Endometrium (tissue), 2 donors: ENCODE results near the gene CIPC.

Source experiments
- FAIRE-seq: peaks from 2 replicates; lab custom pipeline; 2012; peaks lifted over from hg19 to GRCh38; lab: Jason Lieb, UNC
- donor health status: control.
- donor health status: control.

The CIPC gene, protein sequence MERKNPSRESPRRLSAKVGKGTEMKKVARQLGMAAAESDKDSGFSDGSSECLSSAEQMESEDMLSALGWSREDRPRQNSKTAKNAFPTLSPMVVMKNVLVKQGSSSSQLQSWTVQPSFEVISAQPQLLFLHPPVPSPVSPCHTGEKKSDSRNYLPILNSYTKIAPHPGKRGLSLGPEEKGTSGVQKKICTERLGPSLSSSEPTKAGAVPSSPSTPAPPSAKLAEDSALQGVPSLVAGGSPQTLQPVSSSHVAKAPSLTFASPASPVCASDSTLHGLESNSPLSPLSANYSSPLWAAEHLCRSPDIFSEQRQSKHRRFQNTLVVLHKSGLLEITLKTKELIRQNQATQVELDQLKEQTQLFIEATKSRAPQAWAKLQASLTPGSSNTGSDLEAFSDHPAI

GRCh38 chr14:77097700-77098528 lies at the start of gene CIPC:
CIPC (plus strand) TSS chr14:77098258; CDS start chr14:77105709, 7,451 bp downstream.
- peak; percentile 87 for FAIRE-seq

- no peak for FAIRE-seq
These were observed 46.9 kb upstream of the CIPC start for GRCh38 chr14:77051116-77051515.

DNA sequence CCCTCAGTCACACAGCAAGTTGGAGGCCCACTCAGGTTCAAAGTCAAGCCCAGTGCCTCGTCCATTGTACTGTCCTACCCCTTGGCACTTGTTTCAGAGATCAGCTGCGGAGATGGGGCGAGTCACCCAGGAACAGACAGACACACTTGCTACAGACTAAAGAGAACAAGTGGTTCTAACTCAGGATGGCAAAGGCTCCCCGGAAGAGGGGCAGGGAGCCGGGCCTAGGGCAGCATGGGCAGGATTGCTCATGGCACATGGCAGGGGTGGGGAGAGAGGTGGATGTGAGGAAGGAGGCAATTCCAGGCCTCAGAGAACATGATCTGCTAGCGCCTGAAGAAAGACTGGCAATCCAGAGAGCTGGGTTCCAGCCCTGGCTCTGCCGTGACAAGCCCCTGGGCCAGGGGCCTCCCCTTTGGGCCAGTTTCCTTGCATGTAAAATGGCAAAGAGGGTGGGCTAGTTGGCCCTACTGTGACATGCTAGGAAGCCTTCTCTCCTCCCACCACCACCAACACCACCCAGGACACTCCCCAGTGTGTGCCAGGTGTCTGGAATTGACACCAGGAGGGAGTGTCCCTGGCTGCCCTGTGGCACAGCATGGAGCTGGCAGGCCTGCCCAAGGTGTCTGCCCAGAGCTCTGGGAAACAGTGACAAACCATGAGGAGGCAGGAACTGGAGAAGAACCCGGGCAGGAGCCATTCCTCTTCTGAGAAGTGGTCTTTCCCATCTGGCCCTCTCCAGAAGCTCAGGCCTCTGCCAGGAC lies 45.6 kb upstream of the CIPC start:
- FAIRE-seq, result no peak

DNA sequence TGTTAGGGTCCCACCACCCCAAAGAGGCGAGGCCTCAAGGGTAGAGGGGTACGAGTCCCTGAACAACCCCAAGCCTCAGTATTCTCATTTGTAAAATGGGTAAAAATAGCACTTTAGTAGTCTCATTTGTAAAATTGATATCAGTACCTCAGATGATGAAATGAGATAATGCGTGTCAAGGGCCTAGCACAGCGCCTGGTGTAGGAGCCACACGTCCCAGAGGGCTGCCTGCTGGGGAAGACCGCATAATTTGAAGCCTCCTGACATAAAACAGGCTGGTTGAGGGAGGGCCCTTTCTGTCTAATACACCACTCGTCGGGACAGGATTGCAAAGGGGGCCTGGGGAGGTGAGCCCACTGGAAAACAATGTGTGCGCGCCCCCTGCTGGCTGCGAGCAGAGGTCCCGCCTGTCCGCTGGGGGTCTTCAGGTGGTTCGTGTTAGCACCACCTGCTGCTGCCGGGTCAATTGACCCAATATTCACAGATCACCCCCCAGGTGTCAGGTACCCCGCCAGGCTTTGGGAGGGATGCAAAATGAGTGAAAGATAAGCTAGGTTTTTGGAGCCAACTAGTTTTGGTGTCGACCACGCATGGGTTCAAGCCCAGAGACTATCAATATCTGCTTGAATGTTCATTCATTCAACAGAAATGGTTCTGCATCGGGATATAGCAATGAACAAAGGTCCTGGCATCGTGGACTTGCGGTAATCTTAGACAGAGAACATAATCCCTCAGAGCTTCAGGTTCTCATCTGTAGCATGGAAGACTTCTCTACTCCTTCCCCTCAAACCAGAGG lies 44.8 kb upstream of the CIPC start:
- FAIRE-seq, result no peak

DNA sequence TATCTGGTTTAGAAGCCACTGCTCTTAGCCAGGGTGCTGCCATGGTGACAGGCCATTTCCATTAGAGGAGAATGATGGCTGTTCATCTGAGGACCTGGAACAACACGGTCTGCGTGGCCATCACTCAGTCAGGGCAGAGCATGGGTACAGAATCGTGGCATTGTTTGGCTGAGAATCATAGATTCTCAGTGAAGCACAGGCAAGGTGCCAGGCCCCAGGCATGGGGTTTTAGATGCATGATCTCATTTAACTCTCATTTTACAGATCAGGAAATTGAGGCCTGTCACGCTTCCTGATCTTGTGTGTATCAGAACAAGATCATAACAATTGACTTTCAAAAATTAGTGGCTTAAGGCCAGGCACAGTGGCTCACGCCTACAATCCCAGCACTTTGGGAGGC lies 42.8 kb upstream of the CIPC start:
- no peak for FAIRE-seq

DNA sequence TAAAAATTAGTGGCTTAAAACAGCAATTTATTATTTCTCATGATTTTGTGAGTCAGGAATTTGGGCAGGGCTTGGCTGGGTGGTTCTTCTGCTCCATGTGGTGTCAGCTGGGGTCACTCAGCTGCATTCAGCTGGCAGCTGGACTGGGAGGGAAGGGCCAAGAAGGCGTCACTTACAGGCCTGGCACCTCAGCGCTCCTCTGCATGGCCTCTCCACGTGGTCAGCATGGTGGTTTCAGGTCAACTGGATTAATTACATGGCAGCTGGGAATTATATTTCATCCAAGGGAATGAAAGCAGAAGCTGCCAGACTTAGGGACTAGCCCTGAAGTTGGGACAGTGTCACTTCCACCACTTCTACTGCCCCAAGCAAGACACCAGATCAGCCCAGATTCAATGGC lies 42.1 kb upstream of the CIPC start:
- no peak for FAIRE-seq

- no peak for FAIRE-seq
These were observed 39.9 kb upstream of the CIPC start for GRCh38 chr14:77058117-77058516.

DNA sequence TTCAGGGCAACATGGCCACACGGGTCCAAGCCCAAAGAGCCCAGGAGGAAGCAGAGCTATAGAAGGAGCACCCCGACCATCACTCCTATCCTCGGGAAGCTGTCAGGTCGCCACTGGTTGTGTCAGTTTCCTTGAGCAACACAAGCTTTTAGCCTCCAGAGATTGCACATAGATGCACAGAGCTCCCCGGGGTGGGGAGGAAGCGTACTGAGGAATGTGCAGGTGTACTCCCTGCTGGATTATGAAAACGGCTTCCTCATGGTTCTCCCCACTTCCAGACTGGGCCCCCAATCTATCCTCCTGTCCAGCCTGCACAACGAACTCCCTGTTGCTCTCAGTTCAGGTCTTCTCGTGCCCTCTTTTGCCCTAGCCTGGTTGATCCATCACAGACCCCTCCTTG lies 39.3 kb upstream of the CIPC start:
- FAIRE-seq, result no peak

- no peak for FAIRE-seq
These were observed 38.7 kb upstream of the CIPC start for GRCh38 chr14:77059276-77059915.

- FAIRE-seq, result no peak
These were observed 36.3 kb upstream of the CIPC start for GRCh38 chr14:77061630-77062257.

DNA sequence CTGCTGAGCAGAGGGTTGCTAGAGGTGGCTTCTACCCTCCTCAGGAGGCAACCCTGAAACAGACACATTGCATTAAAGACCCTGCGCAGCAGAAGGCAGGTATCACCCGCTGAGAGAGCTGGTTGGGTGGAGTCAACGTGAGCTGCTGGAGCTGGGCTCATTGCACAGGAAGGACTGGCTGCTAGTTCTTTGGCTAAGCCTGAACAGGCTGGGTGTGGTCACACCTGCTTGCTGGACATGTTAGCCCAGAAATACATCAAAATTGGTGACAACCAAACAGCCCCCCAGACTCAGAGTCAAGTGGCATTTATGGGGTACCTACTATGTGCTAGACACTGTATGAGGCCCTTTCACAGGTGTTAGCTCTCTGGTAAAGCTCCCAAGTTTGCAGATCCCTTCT lies 35.8 kb upstream of the CIPC start:
- FAIRE-seq, result no peak

GRCh38 chr14:77063571-77064171 lies 34.4 kb upstream of the CIPC start:
- no peak for FAIRE-seq

- FAIRE-seq, result no peak
These were observed 33.4 kb upstream of the CIPC start for GRCh38 chr14:77064521-77065178.

DNA sequence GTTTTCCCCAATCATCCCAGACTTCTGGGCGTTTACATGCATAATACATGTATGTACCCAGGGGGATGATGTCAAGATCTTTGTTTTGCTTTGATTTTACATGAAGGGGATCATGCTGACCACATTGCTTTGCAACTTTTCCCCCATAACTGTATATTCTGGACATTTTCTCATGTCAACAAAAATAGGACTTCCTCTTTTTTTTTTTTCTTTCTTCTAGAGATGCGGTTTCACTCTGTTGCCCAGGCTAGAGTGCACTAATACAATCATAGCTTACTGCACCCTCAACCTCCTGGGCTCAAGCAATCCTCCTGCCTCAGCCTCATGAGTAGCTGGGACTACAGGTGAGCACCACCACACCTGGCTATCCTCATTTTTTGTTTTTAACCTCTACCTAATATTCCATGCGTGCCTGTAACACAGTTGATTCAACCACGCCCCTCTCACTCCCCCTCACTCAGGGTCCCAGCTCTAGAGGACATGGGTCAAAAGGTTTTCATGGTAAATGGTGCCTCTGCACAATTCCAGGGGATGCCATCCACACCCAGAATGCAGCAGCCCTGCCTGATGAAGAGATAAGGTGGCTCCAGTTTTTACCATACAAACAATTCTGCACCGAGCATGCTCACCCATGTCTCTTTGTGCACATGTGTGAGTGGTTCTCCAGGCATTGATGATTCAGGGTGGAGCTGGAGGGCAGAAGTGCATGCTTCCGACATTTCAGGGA lies 32.0 kb upstream of the CIPC start:
- FAIRE-seq, result no peak

DNA sequence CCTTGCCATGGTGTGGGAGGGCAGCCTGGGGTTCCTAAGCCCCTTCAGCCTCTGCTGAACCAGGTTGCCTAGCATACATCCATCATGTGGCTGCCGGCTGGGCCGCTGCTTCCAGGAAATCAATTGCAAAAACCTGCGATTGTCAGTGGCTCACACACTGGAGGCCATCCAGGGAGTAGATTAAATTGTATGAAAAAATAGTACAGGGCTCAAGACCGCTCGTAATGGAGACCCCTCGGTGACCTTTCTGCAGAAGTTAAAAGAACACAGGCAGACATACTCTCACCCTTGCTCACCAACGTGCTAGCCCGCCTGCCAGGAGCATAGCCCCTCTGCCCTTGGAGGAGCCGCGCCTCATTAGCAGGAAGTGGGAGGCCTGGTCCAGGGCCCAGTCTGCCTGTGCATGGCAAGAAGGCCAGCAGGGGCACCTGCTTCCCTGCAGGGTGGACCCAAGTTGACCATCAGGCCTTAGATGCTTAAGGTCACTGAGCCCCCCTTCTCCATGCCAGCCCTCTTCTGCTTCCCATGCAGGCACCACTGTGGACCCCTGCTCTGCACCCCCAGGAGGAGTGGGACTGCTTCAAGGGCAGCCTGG lies 31.4 kb upstream of the CIPC start:
- FAIRE-seq, result no peak

- FAIRE-seq, result no peak
These were observed 30.2 kb upstream of the CIPC start for GRCh38 chr14:77067632-77068516.

DNA sequence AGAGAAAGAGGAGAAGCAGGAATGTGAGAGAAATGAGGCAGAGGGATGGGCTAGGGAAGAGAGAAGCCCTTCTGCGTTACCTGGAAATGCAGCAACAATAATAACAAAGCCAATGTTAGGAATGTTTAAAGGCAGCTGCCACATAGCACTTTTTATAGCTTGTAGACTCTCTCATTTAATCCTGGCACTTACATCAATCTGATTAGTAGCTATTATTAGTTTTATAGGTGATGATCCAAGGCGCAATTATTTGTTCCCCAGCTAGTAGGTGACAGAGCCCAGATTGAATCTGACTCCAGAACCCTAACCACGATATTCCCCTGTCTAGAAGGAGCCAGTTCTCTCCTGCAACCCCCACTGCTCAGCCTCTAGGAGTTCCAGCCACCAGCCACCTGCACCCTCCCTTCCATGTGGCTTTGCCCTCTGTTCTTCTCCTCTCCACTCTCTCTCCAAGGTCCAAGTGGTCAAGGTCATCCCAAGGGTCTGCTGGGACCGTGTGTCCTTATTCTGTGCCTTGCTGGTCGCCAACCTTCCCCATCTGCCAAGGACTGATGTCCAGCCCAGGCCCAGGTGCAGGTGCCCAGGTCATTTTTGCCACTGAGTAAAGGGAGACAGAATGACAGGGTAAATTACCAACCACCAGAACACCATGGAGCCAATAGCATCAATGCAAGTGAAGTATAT lies 29.4 kb upstream of the CIPC start:
- FAIRE-seq, result no peak
